ENCODE measurements around the gene IQCH.

IQCH gene

DNA sequence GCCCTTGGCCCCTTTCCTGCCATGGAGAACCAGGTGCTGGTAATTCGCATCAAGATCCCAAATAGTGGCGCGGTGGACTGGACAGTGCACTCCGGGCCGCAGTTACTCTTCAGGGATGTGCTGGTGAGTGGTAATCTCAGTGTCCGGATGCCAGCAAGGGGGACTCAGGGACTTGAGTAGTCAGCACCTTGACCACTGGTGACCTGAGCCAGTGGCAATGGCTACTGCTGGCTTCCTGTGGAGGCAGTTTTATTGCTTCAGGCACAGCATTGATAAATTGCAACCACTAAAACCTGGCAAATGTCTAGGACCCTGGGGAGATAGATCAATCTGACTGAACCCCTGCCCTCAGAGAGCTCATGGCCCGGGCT, 288.7 kb downstream of the IQCH start:
- no peak for DNase-seq

DNA sequence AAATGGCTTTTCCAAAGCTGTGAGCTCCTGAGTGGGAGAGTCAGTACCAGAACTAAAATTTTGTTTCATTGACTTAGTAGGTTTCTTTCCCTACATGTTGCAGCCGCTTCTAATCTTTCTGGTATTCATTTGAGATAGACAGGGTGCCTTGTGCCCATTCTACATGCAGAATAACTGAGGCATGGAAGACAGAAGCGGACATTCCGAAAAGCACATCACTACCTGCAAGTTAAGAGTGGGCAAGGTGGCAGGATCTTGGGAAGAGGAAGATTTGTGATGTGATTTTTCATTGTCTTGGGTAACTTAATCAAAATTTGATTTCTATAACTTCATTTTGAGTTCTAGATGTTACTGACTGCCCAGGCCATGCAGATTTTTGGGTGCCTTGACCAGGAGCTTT, 289.9 kb downstream of the IQCH start:
- DNase-seq = no peak

GRCh38 chr15:67545864-67546263, 291.3 kb downstream of the IQCH start:
- DNase-seq = no peak

GRCh38 chr15:67547064-67547463, 292.5 kb downstream of the IQCH start:
- DNase-seq = no peak

GRCh38 chr15:67547836-67548235, 293.2 kb downstream of the IQCH start:
- no peak for DNase-seq

GRCh38 chr15:67548236-67548852, 293.8 kb downstream of the IQCH start:
- DNase-seq = no peak

DNA sequence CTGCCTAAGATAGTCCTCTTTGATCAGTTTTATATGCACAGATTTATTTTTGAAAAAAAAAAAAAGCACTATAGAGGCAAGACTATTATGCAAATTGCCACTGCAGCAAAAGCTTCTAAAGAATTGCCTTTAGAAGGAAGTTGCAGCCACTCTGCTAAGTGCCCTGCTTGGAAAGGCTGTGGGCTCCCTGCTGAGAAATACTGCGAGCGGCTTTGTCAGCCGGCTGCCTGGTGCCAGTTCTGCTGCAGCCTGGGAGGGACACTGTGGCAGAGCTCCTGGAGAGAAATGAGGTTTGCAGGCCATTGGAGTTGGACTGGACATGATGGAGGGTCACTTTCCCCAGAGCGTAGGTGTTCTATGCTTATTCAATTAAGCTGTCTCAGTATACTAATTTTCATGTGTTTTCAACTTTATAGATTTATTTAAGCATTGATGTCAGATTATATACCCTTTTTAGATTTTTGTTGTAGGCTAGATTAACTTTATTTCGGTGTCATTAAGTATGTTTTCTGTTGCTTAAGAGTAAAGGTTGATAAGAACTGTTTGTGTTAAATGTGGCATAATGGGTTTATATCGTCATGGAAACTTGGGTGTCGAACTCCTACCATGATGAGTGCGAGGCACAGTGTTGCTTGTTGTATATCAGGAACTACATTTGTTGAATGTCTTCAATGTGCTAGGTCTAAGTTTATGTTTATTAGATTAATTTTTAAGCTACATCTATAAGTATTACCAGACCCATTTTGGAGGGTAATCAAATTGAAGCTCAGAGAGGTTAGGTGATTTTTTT, 294.5 kb downstream of the IQCH start:
- no peak for DNase-seq

GRCh38 chr15:67549736-67550135, 295.1 kb downstream of the IQCH start:
- DNase-seq = no peak

- DNase-seq = no peak
Observed at GRCh38 chr15:67550522-67550921, 295.9 kb downstream of the IQCH start.

GRCh38 chr15:67551207-67551743, 296.7 kb downstream of the IQCH start:
- no peak for DNase-seq

All from stimulated activated CD4-positive, alpha-beta T cell treated with anti-CD3 and anti-CD28 coated beads, Interleukin-12 subunit alpha, Interleukin-12 subunit beta, amount 100 ng/mL, for 4 hours (primary cell).